Measurements from ENCODE around the gene EPS15. TPM values are rescaled to one million over a fixed set of nuclear protein-coding genes. Genes with fewer than 3 reads are reported as not detected.

Gene EPS15
- polyA plus RNA-seq, 1 donor (not counting 4 experiments of a cell fraction or from before 2014, with no cell fraction given): 33.2 TPM

- Histone ChIP-seq H3K79me2 (ENCODE audit: control insufficient read depth, insufficient read depth, low read length) (no peaks in the 10 kb centered on the region), H3K27ac (ENCODE audit: control insufficient read depth, insufficient read depth, low read length) (no peak overlapping the region), H4K20me1 (ENCODE audit: control insufficient read depth, extremely low read depth, insufficient read depth, low read length) (no peaks in the 10 kb centered on the region), H3K9me1 (ENCODE audit: control insufficient read depth, extremely low read depth, insufficient read depth, low read length) (no peaks in the 10 kb centered on the region), H3K9me3 (ENCODE audit: control insufficient read depth, low read depth, low read length) (no peaks in the 10 kb centered on the region), H3K4me3 (ENCODE audit: control insufficient read depth in 2 of 3, extremely low read depth in 1 of 3, insufficient read depth in 2 of 3, low read depth in 1 of 3, low read length in 3 of 3) (no peak overlapping the region), H3K4me1 (ENCODE audit: control insufficient read depth, extremely low read depth, insufficient read depth, low read length) (peaks cover 2% of the 10 kb centered on the region), H3K9ac (ENCODE audit: control insufficient read depth, extremely low read depth, insufficient read depth, low read length) (no peak overlapping the region), H2AFZ (ENCODE audit: control insufficient read depth, low read length) (no peak overlapping the region), H3K36me3 (ENCODE audit: control insufficient read depth in 2 of 2, extremely low read depth in 1 of 2, insufficient read depth in 2 of 2, low read length in 2 of 2) (peaks cover 0 to 8% of the 10 kb centered on the region in 2 experiments), H3K27me3 (ENCODE audit: control insufficient read depth, extremely low read depth, insufficient read depth, low read length) (no peaks in the 10 kb centered on the region), H3K4me2 (ENCODE audit: control insufficient read depth, extremely low read depth, insufficient read depth, low read depth, low read length) (no peak overlapping the region)
- TF ChIP-seq EZH2 (IDR thresholded peaks at IDR 0.05; ENCODE audit: low read length): no peak
- no peak for TF ChIP-seq CTCF (optimal IDR thresholded peaks at IDR 0.05 in 1 of 3, IDR thresholded peaks at IDR 0.05 in 1 of 3, conservative IDR thresholded peaks at IDR 0.05 in 1 of 3; ENCODE audit: extremely low read depth in 1 of 3, insufficient read depth in 2 of 3, low read length in 3 of 3)
- DNase-seq (ENCODE audit: low read depth, low spot score) (no peak), FAIRE-seq (no peak)
- dilution Hi-C loops (cut with MboI; ENCODE audit: extremely low pct_ligation_motif_present, low sequenced_read_pairs): no loop called here
Observed at GRCh38 chr1:51420867-51421627, 98.0 kb downstream of the EPS15 start.

GRCh38 chr1:51418384-51418959 is 100.6 kb downstream of the EPS15 start:
- peaks cover 0 to 3% of the 10 kb centered on the region in 2 experiments for H3K36me3 ChIP-seq (ENCODE audit: control insufficient read depth in 2 of 2, extremely low read depth in 1 of 2, insufficient read depth in 2 of 2, low read length in 2 of 2)
- H3K4me1 ChIP-seq (ENCODE audit: control insufficient read depth, extremely low read depth, insufficient read depth, low read length): no peaks in the 10 kb centered on the region
- dilution Hi-C loops (cut with MboI; ENCODE audit: extremely low pct_ligation_motif_present, low sequenced_read_pairs): no loop called here
- no peaks in the 10 kb centered on the region for H3K79me2 ChIP-seq (ENCODE audit: control insufficient read depth, insufficient read depth, low read length)
- no peaks in the 10 kb centered on the region for H3K9me3 ChIP-seq (ENCODE audit: control insufficient read depth, low read depth, low read length)
- no peaks in the 10 kb centered on the region for H3K9me1 ChIP-seq (ENCODE audit: control insufficient read depth, extremely low read depth, insufficient read depth, low read length)
- no peak overlapping the region for H2AFZ ChIP-seq (ENCODE audit: control insufficient read depth, low read length)
- no peak overlapping the region for H3K27ac ChIP-seq (ENCODE audit: control insufficient read depth, insufficient read depth, low read length)
- H4K20me1 ChIP-seq (ENCODE audit: control insufficient read depth, extremely low read depth, insufficient read depth, low read length): no peaks in the 10 kb centered on the region
- H3K9ac ChIP-seq (ENCODE audit: control insufficient read depth, extremely low read depth, insufficient read depth, low read length): no peak overlapping the region
- FAIRE-seq: no peak
- no peak for DNase-seq (ENCODE audit: low read depth, low spot score)
- no peak overlapping the region for H3K4me2 ChIP-seq (ENCODE audit: control insufficient read depth, extremely low read depth, insufficient read depth, low read depth, low read length)
- no peak for TF ChIP-seq EZH2 (IDR thresholded peaks at IDR 0.05; ENCODE audit: low read length)
- H3K4me3 ChIP-seq (ENCODE audit: control insufficient read depth in 2 of 3, extremely low read depth in 1 of 3, insufficient read depth in 2 of 3, low read depth in 1 of 3, low read length in 3 of 3): no peak overlapping the region
- no peaks in the 10 kb centered on the region for H3K27me3 ChIP-seq (ENCODE audit: control insufficient read depth, extremely low read depth, insufficient read depth, low read length)

Measured in keratinocyte (primary cell).